Thyroid gland (tissue), 4 donors: Measurements from ENCODE around the gene UBR4.

Experiments
- CTCF ChIP-seq, 6 experiments: fragments of 200-600 bp in 3 of 6; fragments of 450-650 bp in 3 of 6; sonication (generic) in 3 of 6; IDR thresholded peaks; one replicate each; pipeline ENCODE4 v1.5.1; 2016 to 2019; ENCODE audit warnings: antibody characterized with exemption in 6 of 6, mild to moderate bottlenecking in 2 of 6, inconsistent platforms in 1 of 6, moderate library complexity in 1 of 6
- POLR2A ChIP-seq, 2 donors: fragments of 450-650 bp; IDR thresholded peaks; one replicate each; pipeline ENCODE4 v1.6.1; 2017; ENCODE audit warnings: antibody characterized with exemption in 2 of 2, mild to moderate bottlenecking in 2 of 2, moderate library complexity in 1 of 2

GRCh38 chr1:19073311-19074186 lies 136.5 kb downstream of the UBR4 start:
- no peak for TF ChIP-seq CTCF (IDR thresholded peaks at IDR 0.05)
- TF ChIP-seq POLR2A (IDR thresholded peaks at IDR 0.05): no peak
